Measurements from ENCODE around the gene TAS2R46. TPM values are rescaled to one million over a fixed set of nuclear protein-coding genes. Genes with fewer than 3 reads are reported as not detected.

The TAS2R46 gene
- total and polyA plus RNA-seq, 2 donors (not counting 1 experiment from before 2014, with no cell fraction given), result 0.13 to 2.6 TPM

GRCh38 chr12:11016937-11017336 lies 45.2 kb downstream of the TAS2R46 start:
- H3K4me1 ChIP-seq (ENCODE audit: control insufficient read depth in 2 of 2, insufficient read depth in 2 of 2, low read length in 2 of 2), result no peaks in the 10 kb centered on the region
- H3K27me3 ChIP-seq (replicated peaks in 1 of 4; ENCODE audit: control extremely low read depth in 1 of 4, control insufficient read depth in 3 of 4, insufficient read depth in 4 of 4, low read length in 3 of 4), result no peaks in the 10 kb centered on the region
- no peak overlapping the region for H3K27ac ChIP-seq (ENCODE audit: low read length in 2 of 2)
- peaks cover 2% of the 10 kb centered on the region for H3K4me1 Mint-ChIP-seq
- no peaks in the 10 kb centered on the region for H3K27me3 Mint-ChIP-seq
- no peak overlapping the region for H3K4me3 Mint-ChIP-seq
- intact Hi-C loops (cut with micrococcal nuclease), result no loop called here
- no peaks in the 10 kb centered on the region for H3K9me3 Mint-ChIP-seq (ENCODE audit: insufficient read depth)
- no peak overlapping the region for H3K4me2 ChIP-seq (replicated peaks; ENCODE audit: low read depth, low read length, poor library complexity, severe bottlenecking)
- peaks cover 1 to 2% of the 10 kb centered on the region in 2 experiments for H3K36me3 ChIP-seq (replicated peaks in 1 of 2; ENCODE audit: control extremely low read depth in 1 of 2, control insufficient read depth in 1 of 2, extremely low read depth in 1 of 2, insufficient read depth in 2 of 2, low read length in 1 of 2)
- WGBS (ENCODE audit: insufficient coverage), result no CpG with 5 or more reads among the region's 1 CpG
- H3K4me3 ChIP-seq (ENCODE audit: control extremely low read depth in 1 of 5, extremely low read depth in 1 of 5, insufficient read depth in 1 of 5, low read depth in 2 of 5, low read length in 4 of 5), result no peak overlapping the region
- CTCF ChIA-PET, result no interaction called here
- H3K27ac Mint-ChIP-seq, result no peak overlapping the region
- POLR2A ChIA-PET, result no interaction called here
- no peak overlapping the region for H2AFZ ChIP-seq (ENCODE audit: insufficient read depth, low read depth, low read length, poor library complexity, severe bottlenecking)
- ATAC-seq (ENCODE audit: low read depth) (no peak), DNase-seq (no peak)
- H3K79me2 ChIP-seq (ENCODE audit: control insufficient read depth, insufficient read depth, low read length), result peaks cover 4% of the 10 kb centered on the region
- no peaks in the 10 kb centered on the region for H3K9me3 ChIP-seq (ENCODE audit: control extremely low read depth in 1 of 3, control insufficient read depth in 2 of 3, insufficient read depth in 1 of 3, low read length in 2 of 3)
- no peak for TF ChIP-seq EZH2 (IDR thresholded peaks at IDR 0.05; ENCODE audit: borderline replicate concordance, insufficient read depth, low read depth, low read length, poor library complexity, severe bottlenecking)
- TF ChIP-seq, protein P1, sequence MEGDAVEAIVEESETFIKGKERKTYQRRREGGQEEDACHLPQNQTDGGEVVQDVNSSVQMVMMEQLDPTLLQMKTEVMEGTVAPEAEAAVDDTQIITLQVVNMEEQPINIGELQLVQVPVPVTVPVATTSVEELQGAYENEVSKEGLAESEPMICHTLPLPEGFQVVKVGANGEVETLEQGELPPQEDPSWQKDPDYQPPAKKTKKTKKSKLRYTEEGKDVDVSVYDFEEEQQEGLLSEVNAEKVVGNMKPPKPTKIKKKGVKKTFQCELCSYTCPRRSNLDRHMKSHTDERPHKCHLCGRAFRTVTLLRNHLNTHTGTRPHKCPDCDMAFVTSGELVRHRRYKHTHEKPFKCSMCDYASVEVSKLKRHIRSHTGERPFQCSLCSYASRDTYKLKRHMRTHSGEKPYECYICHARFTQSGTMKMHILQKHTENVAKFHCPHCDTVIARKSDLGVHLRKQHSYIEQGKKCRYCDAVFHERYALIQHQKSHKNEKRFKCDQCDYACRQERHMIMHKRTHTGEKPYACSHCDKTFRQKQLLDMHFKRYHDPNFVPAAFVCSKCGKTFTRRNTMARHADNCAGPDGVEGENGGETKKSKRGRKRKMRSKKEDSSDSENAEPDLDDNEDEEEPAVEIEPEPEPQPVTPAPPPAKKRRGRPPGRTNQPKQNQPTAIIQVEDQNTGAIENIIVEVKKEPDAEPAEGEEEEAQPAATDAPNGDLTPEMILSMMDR (IDR thresholded peaks at IDR 0.05), result no peak
- H4K20me1 ChIP-seq (ENCODE audit: control insufficient read depth, insufficient read depth, low read length, poor library complexity, severe bottlenecking), result no peaks in the 10 kb centered on the region
- no peak overlapping the region for H3K9ac ChIP-seq (ENCODE audit: low read length)

- ATAC-seq (ENCODE audit: low read depth), result no peak
- H4K20me1 ChIP-seq (ENCODE audit: control insufficient read depth, insufficient read depth, low read length, poor library complexity, severe bottlenecking), result no peaks in the 10 kb centered on the region
- no peak for DNase-seq
- ChIA-PET POLR2A (no interaction called here), CTCF (no interaction called here)
- H3K27ac ChIP-seq (ENCODE audit: low read length in 2 of 2), result no peak overlapping the region
- 80% methylated on average over 1 of the region's 4 CpGs for WGBS (ENCODE audit: insufficient coverage)
- no peak overlapping the region for H3K9ac ChIP-seq (ENCODE audit: low read length)
- no peak overlapping the region for H2AFZ ChIP-seq (ENCODE audit: insufficient read depth, low read depth, low read length, poor library complexity, severe bottlenecking)
- TF ChIP-seq, protein P1 (IDR thresholded peaks at IDR 0.05), result no peak
- TF ChIP-seq EZH2 (IDR thresholded peaks at IDR 0.05; ENCODE audit: borderline replicate concordance, insufficient read depth, low read depth, low read length, poor library complexity, severe bottlenecking), result no peak
- H3K4me3 ChIP-seq (ENCODE audit: control extremely low read depth in 1 of 5, extremely low read depth in 1 of 5, insufficient read depth in 1 of 5, low read depth in 2 of 5, low read length in 4 of 5), result no peak overlapping the region
- intact Hi-C loops (cut with micrococcal nuclease), result no loop called here
- Mint-ChIP-seq H3K4me3 (no peak overlapping the region), H3K27ac (no peak overlapping the region), H3K27me3 (no peaks in the 10 kb centered on the region), H3K4me1 (peaks cover 2% of the 10 kb centered on the region), H3K9me3 (ENCODE audit: insufficient read depth) (no peaks in the 10 kb centered on the region)
- no peaks in the 10 kb centered on the region for H3K9me3 ChIP-seq (ENCODE audit: control extremely low read depth in 1 of 3, control insufficient read depth in 2 of 3, insufficient read depth in 1 of 3, low read length in 2 of 3)
- peaks cover 4% of the 10 kb centered on the region for H3K79me2 ChIP-seq (ENCODE audit: control insufficient read depth, insufficient read depth, low read length)
- H3K36me3 ChIP-seq (replicated peaks in 1 of 2; ENCODE audit: control extremely low read depth in 1 of 2, control insufficient read depth in 1 of 2, extremely low read depth in 1 of 2, insufficient read depth in 2 of 2, low read length in 1 of 2), result peaks cover 0 to 2% of the 10 kb centered on the region in 2 experiments
- no peaks in the 10 kb centered on the region for H3K4me1 ChIP-seq (ENCODE audit: control insufficient read depth in 2 of 2, insufficient read depth in 2 of 2, low read length in 2 of 2)
- no peaks in the 10 kb centered on the region for H3K27me3 ChIP-seq (replicated peaks in 1 of 4; ENCODE audit: control extremely low read depth in 1 of 4, control insufficient read depth in 3 of 4, insufficient read depth in 4 of 4, low read length in 3 of 4)
- H3K4me2 ChIP-seq (replicated peaks; ENCODE audit: low read depth, low read length, poor library complexity, severe bottlenecking), result no peak overlapping the region
Measured at GRCh38 chr12:11015775-11016430, 46.2 kb downstream of the TAS2R46 start.
